Thymus (tissue), 11 donors: ENCODE results near the gene OR5AS1. TPM values are rescaled to one million over a fixed set of nuclear protein-coding genes. Genes with fewer than 3 reads are reported as not detected.
"Not testable (repeated sequence)": the region's sequence is repeated elsewhere in the genome, so short reads cannot be mapped to it uniquely, and the experiment has no call there.

Source experiments
- DNase-seq, 9 donors: peaks; one replicate each; pipeline ENCODE4 v3.0.0-alpha.2; 2013; ENCODE audit warnings: low spot score in 9 of 9, low read depth in 6 of 9, missing footprints in 1 of 9
- H3K27ac ChIP-seq, 2 donors: one replicate each; pipeline ENCODE4 v1.5.1; 2013; ENCODE audit warnings: control low read depth in 1 of 2, low read depth in 1 of 2, low read length in 1 of 2, mild to moderate bottlenecking in 1 of 2, moderate library complexity in 1 of 2
- H3K27me3 ChIP-seq, 2 donors: one replicate each; pipeline ENCODE4 v1.5.1; 2013; ENCODE audit warnings: low read length in 1 of 2; ENCODE audit not compliant: control insufficient read depth in 2 of 2, insufficient read depth in 1 of 2
- H3K36me3 ChIP-seq, 2 donors: one replicate each; pipeline ENCODE4 v1.5.1; 2013; ENCODE audit warnings: low read length in 1 of 2, mild to moderate bottlenecking in 1 of 2, moderate library complexity in 1 of 2; ENCODE audit not compliant: control insufficient read depth in 2 of 2, insufficient read depth in 2 of 2
- H3K4me1 ChIP-seq, 2 donors: one replicate each; pipeline ENCODE4 v1.5.1; 2013; ENCODE audit warnings: low read length in 2 of 2; ENCODE audit not compliant: control insufficient read depth in 2 of 2, insufficient read depth in 2 of 2
- H3K4me3 ChIP-seq, 2 donors: one replicate each; pipeline ENCODE4 v1.5.1; 2013; ENCODE audit warnings: low read length in 2 of 2, control low read depth in 1 of 2, mild to moderate bottlenecking in 1 of 2
- H3K9me3 ChIP-seq, 2 donors: one replicate each; pipeline ENCODE4 v1.5.1; 2013; ENCODE audit warnings: low read length in 1 of 2, mild to moderate bottlenecking in 1 of 2; ENCODE audit not compliant: control insufficient read depth in 2 of 2, insufficient read depth in 1 of 2
- WGBS: extraction: QIAGEN DNeasy Blood & Tissue Kit; methylation state at CpG from one replicate; pipeline ENCODE4 v1.1.7; 2013; 5-methylcytosine and 5-hydroxymethylcytosine counted together
- polyA plus RNA-seq: library from polyadenylated mRNA; stranded (reverse); fragments of 200-250 nt; gene quantifications from one replicate; pipeline ENCODE4 v1.2.3, GENCODE V29; 2013
- total RNA-seq: library from RNA; stranded (reverse); fragments of 120-200 nt; gene quantifications from one replicate; pipeline ENCODE4 v1.2.4, GENCODE V29; 2013
- donor health status: healthy.

The OR5AS1 gene
- total and polyA plus RNA-seq, 2 donors = not detected

DNA sequence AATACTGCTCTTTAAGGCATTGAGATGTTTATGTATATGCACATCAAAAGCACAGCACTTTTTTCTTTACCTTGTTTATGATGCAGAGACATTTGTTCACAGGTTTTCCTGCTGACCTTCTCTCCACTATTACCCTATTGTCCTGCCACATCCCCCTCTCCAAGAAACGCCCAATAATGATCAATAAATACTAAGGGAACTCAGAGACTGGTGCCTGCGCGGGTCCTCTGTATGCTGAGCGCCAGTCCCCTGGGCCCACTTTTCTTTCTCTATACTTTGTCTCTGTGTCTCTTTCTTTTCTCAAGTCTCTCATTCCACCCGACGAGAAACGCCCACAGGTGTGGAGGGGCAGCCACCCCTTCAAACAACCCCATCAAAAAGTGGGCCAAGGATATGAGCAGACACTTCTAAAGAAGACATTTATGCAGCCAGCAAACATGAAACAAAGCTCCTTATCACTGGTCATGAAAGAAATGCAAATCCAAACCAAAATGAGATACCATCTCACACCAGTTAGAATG is 30.9 kb downstream of the OR5AS1 start:
- H3K36me3 ChIP-seq, DNase-seq, H3K4me3 ChIP-seq, H3K27ac ChIP-seq, H3K27me3 ChIP-seq, H3K4me1 ChIP-seq, H3K9me3 ChIP-seq: not testable (repeated sequence)
- WGBS = 76% methylated on average over 7 of the region's 7 CpGs

DNA sequence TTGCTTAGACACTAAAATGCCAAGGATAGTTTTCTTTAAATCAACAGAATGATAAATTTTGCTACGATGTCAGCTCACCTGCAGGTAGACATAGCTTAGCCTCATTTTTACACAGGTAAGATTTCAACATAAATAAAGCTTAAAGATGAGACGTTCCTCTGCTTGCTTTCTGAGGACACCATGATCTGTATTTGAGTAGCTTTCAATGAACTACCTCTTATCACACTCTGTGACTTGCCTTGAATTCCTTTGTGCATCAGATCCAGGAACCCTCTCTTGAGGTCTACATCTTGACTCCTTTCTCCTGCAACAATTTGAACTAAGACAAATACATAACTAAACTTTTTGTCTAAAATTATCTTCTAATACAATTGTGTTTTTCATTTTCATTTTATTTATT is 39.5 kb downstream of the OR5AS1 start:
- Histone ChIP-seq H3K4me3 (no peak overlapping the region), H3K27ac (no peak overlapping the region), H3K4me1 (no peaks in the 10 kb centered on the region), H3K36me3 (no peaks in the 10 kb centered on the region), H3K27me3 (no peaks in the 10 kb centered on the region), H3K9me3 (no peaks in the 10 kb centered on the region)
- 81% methylated on average over 2 of the region's 2 CpGs for WGBS
- DNase-seq = no peak

Other genes with a start within 250 kb of the OR5AS1 start
- not detected for gene OR5D14, start 232.1 kb upstream of the OR5AS1 start, total RNA-seq
- not detected for gene OR5D14, start 232.1 kb upstream of the OR5AS1 start, polyA plus RNA-seq
- not detected for gene OR5L1, start 216.3 kb upstream of the OR5AS1 start, total RNA-seq
- not detected for gene OR5L1, start 216.3 kb upstream of the OR5AS1 start, polyA plus RNA-seq
- gene OR5D18, start 208.0 kb upstream of the OR5AS1 start, total RNA-seq = not detected
- gene OR5D18, start 208.0 kb upstream of the OR5AS1 start, polyA plus RNA-seq = not detected
- not detected for gene OR5L2, start 200.4 kb upstream of the OR5AS1 start, total RNA-seq
- gene OR5L2, start 200.4 kb upstream of the OR5AS1 start, polyA plus RNA-seq = not detected
- gene OR5D16, start 188.9 kb upstream of the OR5AS1 start, total RNA-seq = not detected
- not detected for gene OR5D16, start 188.9 kb upstream of the OR5AS1 start, polyA plus RNA-seq
- gene TRIM51, start 144.4 kb upstream of the OR5AS1 start, total RNA-seq = not detected
- gene TRIM51, start 144.4 kb upstream of the OR5AS1 start, polyA plus RNA-seq = not detected
- gene OR5W2, start 113.1 kb upstream of the OR5AS1 start, total RNA-seq = not detected
- gene OR5W2, start 113.1 kb upstream of the OR5AS1 start, polyA plus RNA-seq = not detected
- gene OR5I1, start 91.3 kb upstream of the OR5AS1 start, total RNA-seq = not detected
- not detected for gene OR5I1, start 91.3 kb upstream of the OR5AS1 start, polyA plus RNA-seq
- gene OR10AG1, start 57.7 kb upstream of the OR5AS1 start, total RNA-seq = not detected
- gene OR10AG1, start 57.7 kb upstream of the OR5AS1 start, polyA plus RNA-seq = not detected
- not detected for gene OR5F1, start 33.0 kb upstream of the OR5AS1 start, total RNA-seq
- gene OR5F1, start 33.0 kb upstream of the OR5AS1 start, polyA plus RNA-seq = 0.02 TPM
- gene OR8I2, start 65.7 kb downstream of the OR5AS1 start, total RNA-seq = not detected
- not detected for gene OR8I2, start 65.7 kb downstream of the OR5AS1 start, polyA plus RNA-seq
- gene OR8H2, start 76.0 kb downstream of the OR5AS1 start, total RNA-seq = not detected
- gene OR8H2, start 76.0 kb downstream of the OR5AS1 start, polyA plus RNA-seq = not detected
- not detected for gene OR8H3, start 94.7 kb downstream of the OR5AS1 start, total RNA-seq
- not detected for gene OR8H3, start 94.7 kb downstream of the OR5AS1 start, polyA plus RNA-seq
- not detected for gene OR8J3, start 112.5 kb downstream of the OR5AS1 start, total RNA-seq
- gene OR8J3, start 112.5 kb downstream of the OR5AS1 start, polyA plus RNA-seq = not detected
- gene OR8K5, start 132.7 kb downstream of the OR5AS1 start, total RNA-seq = not detected
- gene OR8K5, start 132.7 kb downstream of the OR5AS1 start, polyA plus RNA-seq = not detected
- gene OR5J2, start 149.0 kb downstream of the OR5AS1 start, total RNA-seq = not detected
- gene OR5J2, start 149.0 kb downstream of the OR5AS1 start, polyA plus RNA-seq = 0.02 TPM
- not detected for gene OR5T2, start 206.6 kb downstream of the OR5AS1 start, total RNA-seq
- not detected for gene OR5T2, start 206.6 kb downstream of the OR5AS1 start, polyA plus RNA-seq
- not detected for gene OR5T3, start 224.6 kb downstream of the OR5AS1 start, total RNA-seq
- not detected for gene OR5T3, start 224.6 kb downstream of the OR5AS1 start, polyA plus RNA-seq
- not detected for gene OR5T1, start 246.5 kb downstream of the OR5AS1 start, total RNA-seq
- gene OR5T1, start 246.5 kb downstream of the OR5AS1 start, polyA plus RNA-seq = not detected